HG03565 (cell line): ENCODE data around the gene NOS2.
"Not testable (repeated sequence)": the region's sequence is repeated elsewhere in the genome, so short reads cannot be mapped to it uniquely, and the experiment has no call there.

Source experiments
- ATAC-seq: cut with Tn5 transposase; IDR thresholded peaks from one replicate; pipeline ENCODE4 v1.9.1; 2021; ENCODE audit warnings: mild to moderate bottlenecking, moderate library complexity; ENCODE audit not compliant: unreplicated experiment

NOS2 gene

GRCh38 chr17:27756467-27757371 is 43.6 kb downstream of the NOS2 start:
- ATAC-seq, result no peak

- ATAC-seq, result no peak
These were observed 44.4 kb downstream of the NOS2 start for GRCh38 chr17:27755706-27756466.

- no peak for ATAC-seq
These were observed 45.8 kb downstream of the NOS2 start for GRCh38 chr17:27754549-27754948.

GRCh38 chr17:27753726-27754125 is 46.6 kb downstream of the NOS2 start:
- ATAC-seq, result not testable (repeated sequence)

- not testable (repeated sequence) for ATAC-seq
These were observed 47.3 kb downstream of the NOS2 start for GRCh38 chr17:27752831-27753619.

GRCh38 chr17:27751622-27752490 is 48.5 kb downstream of the NOS2 start:
- ATAC-seq, result no peak

GRCh38 chr17:27751166-27751565 is 49.2 kb downstream of the NOS2 start:
- no peak for ATAC-seq

GRCh38 chr17:27749562-27750150 is 50.7 kb downstream of the NOS2 start:
- not testable (repeated sequence) for ATAC-seq

GRCh38 chr17:27748360-27748825 is 51.9 kb downstream of the NOS2 start:
- no peak for ATAC-seq

- ATAC-seq, result no peak
These were observed 52.6 kb downstream of the NOS2 start for GRCh38 chr17:27747462-27748359.

GRCh38 chr17:27746881-27747280 is 53.4 kb downstream of the NOS2 start:
- ATAC-seq, result no peak

- ATAC-seq, result not testable (repeated sequence)
These were observed 54.0 kb downstream of the NOS2 start for GRCh38 chr17:27746320-27746719.

GRCh38 chr17:27745207-27745830 is 55.0 kb downstream of the NOS2 start:
- not testable (repeated sequence) for ATAC-seq

- ATAC-seq, result no peak
These were observed 56.9 kb downstream of the NOS2 start for GRCh38 chr17:27743281-27743885.

- no peak for ATAC-seq
These were observed 58.3 kb downstream of the NOS2 start for GRCh38 chr17:27741971-27742575.

GRCh38 chr17:27741361-27741861 is 58.9 kb downstream of the NOS2 start:
- no peak for ATAC-seq

- ATAC-seq, result not testable (repeated sequence)
These were observed 59.8 kb downstream of the NOS2 start for GRCh38 chr17:27740541-27740940.
